GM18868 (cell line): ENCODE results near the gene FAM216A.
A peak's percentile ranks its signal among the peaks of the same experiment; 100 is the strongest.
"Not testable (repeated sequence)": the region's sequence is repeated elsewhere in the genome, so short reads cannot be mapped to it uniquely, and the experiment has no call there.

Experiments used
- ATAC-seq: cut with Tn5 transposase; IDR thresholded peaks from one replicate; pipeline ENCODE4 v1.9.1; 2021; ENCODE audit warnings: mild to moderate bottlenecking, moderate library complexity; ENCODE audit not compliant: unreplicated experiment

Gene FAM216A

GRCh38 chr12:110498984-110499706 is 30.5 kb downstream of the FAM216A start:
- ATAC-seq: no peak

DNA sequence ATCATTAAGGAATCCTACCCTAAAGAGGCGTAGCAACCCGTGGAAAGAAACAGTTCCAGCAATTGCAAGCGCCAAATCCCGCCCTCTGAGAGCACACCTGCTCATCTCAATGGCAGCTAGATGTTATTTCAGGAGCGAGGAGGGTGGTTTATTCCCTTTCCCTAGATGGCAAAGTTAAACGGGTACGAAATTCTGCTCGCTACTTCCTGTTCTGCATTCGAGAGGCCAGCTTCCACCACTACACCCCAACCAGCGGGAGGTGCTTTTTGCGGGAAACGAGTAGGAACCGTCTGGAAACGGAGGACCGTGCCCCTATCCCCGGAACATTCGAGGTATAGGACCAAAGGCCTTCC is 32.7 kb downstream of the FAM216A start:
- peak; percentile 10 for ATAC-seq

DNA sequence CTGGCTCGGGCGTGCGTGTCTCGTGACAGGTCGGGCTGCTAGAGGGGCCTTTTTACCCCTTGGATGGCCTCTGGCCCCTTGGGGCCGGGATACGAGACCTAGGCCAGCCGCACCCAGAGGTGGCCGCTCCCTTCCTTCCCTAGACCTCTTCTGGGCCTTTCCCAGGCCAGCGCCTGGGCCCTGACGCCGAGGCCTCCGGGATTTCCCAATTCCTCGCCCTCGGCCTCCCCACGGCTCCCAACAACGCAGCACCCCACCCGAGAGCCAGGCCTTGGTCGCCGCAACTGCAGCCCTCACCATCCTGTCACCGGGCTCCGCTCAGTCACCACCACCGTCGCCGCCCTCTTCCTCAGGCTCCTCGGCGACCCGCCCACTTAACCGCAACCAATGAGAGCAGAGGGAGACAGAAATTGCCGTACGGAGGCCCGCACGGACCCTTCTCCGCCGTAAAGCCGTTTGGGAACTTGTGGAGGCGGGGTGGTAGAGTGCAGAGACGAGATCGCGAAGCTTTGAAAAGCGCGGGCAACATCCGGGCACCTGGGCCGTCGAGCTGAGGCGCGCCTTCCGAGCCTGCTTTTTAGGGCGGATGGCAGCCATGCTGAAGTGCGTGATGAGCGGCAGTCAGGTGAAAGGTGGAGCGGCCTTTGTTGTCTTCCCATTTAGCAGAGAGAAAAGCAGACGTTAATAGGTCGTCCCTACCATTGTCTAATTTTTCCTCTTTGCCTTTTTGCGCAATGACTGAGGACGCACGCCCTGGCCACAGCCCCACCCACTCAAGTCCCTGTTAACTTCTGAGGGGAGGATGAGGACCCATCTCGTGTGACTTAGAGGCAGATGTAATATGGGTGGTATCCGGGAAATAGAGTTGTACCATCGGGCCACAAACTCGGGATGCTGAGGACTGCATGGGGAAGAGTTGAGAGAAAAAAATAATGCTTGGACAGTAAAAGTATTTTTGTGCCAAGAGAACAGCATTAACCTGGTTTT is 33.4 kb downstream of the FAM216A start, which contains the start of the genes RAD9B and VPS29:
TSS of gene RAD9B (plus strand) at position 580 of the 987 bp plus-strand sequence. CDS start at position 587, 7 bp downstream.
TSS of gene VPS29 (minus strand) at position 360 of the 987 bp plus-strand sequence. CDS start at position 300, 60 bp downstream.
- peak; percentile 93 for ATAC-seq

- ATAC-seq: no peak
Measured at GRCh38 chr12:110503432-110503831, 34.8 kb downstream of the FAM216A start.

DNA sequence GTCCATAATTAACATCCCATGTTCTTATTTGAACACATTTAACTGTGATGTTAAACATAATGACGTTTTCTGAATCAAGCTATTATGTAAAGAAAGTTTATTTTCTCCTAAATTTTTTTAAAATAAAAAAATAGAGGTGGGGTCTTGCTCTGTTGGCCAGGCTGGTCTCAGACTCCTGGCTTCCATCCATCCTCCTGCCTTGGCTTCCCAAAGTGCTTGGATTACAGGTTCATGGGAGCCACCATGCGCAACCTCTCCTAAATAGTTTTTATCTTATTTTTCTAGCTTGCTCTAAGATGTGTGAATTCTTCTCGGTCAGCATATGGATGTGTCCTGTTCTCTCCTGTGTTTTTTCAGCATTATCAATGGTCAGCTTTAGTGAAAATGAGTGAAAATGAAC is 36.7 kb downstream of the FAM216A start:
- no peak for ATAC-seq

- ATAC-seq: no peak
Measured at GRCh38 chr12:110508071-110508586, 39.5 kb downstream of the FAM216A start.

DNA sequence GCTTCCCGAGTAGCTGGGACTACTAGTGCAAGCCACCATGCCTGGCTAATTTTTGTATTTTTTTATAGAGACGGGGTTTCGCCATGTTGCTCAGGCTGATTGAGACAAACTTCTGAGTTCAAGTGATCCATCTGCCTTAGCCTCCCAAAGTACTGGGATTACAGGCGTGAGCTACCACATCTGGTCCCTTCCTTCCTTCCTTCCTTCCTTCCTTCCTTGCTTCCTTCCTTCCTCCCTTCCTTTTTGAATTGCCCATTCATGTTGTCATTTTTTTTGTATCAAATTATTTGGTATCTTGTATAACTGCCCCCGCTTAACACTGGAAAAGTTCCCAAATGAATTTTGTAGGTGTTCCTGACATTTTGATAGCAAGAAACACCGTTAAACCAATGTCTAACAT is 45.2 kb downstream of the FAM216A start:
- no peak for ATAC-seq

DNA sequence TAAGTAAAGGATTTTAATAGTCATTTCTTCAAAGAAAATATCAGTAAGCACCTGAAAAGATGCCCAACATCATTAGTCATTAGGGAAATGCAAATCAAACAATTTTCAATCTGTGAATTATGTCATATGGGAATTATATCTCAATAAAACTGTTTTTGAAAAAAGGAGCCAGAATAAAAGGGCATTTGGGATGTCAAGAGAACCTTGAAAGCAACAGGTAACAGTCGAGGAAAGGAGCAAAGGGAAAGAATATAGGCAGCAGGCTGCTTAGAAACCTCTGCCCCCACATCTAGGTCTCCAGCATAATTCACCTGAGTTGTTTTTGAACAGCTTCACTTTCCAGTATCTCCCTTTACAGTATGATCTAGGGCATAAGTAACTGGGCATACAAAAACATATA is 45.7 kb downstream of the FAM216A start:
- ATAC-seq: no peak

DNA sequence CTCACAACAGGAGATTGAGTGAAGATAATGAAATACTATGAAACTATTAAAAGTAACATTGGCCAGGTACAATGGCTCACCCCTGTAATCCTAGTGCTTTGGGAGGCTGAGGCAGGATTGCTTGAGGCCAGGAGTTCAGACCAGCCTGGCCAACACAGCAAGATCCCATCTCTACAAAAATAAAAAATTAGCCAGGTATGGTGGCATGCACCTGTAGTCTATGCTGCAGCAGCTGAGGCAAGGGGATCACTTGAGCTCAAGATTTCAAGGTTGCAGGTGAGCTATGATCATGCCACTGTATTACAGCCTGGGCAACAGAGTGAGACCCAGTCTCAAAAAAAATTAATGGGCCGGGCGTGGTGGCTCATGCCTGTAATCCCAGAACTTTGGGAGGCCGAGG is 48.4 kb downstream of the FAM216A start:
- ATAC-seq: no peak

GRCh38 chr12:110518014-110518413 is 49.4 kb downstream of the FAM216A start:
- not testable (repeated sequence) for ATAC-seq

DNA sequence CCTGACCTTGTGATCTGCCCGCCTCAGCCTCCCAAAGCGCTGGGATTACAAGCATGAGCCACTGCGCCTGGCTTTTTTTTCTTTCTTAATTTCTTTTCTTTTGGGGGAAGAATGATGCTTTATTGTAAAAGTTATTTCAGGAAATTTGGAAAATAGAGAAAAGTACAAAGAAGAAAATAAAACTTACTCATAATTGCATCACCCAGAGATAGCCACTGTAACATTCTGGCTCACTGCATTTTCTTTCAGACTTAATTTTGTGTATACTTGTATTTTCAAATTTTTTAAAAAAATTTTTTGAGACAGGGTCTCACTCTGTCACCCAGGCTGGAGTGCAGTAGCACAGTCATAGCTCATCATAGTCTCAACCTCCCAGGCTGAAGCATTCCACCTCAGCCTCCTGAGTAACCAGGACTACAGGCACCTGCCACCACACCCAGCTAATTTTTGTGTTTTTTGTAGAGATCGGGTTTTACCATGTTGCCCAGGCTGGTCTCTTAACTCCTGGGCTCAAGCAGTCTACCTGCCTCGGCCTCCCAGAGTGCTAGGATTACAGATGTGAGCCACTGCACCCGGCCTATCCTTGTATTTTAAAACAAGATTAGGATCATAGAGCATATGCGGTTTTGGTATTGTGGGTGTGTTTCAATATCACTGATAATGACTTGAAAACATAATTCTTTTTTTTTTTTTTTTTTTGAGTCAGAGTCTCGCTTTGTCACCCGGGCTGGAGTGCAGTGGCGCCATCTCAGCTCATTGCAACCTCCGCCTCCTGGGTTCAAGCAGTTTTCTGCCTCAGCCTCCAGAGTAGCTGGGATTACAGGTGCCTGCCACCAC is 52.4 kb downstream of the FAM216A start:
- not testable (repeated sequence) for ATAC-seq

- no peak for ATAC-seq
Measured at GRCh38 chr12:110528277-110528839, 59.7 kb downstream of the FAM216A start.

DNA sequence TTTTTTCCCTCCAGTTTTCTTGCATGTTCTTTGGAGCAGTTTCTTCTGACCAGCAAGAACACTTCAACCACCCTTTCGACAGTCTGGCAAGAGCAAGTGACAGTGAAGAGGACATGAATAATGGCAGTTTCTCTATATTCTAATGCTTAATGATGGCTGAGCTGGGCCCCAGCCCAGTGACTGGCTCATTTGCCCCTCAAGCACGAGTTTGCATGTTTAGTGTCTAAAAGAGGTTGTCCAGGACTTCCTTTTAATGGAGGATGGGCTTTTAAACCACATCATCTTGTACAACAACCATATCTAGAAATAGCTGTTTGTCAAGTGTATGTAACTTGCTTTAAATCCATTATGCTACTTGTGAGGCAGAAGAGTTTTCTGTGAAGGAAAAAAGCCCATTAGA is 61.9 kb downstream of the FAM216A start:
- no peak for ATAC-seq

GRCh38 chr12:110531741-110532333 is 63.2 kb downstream of the FAM216A start:
- peak; percentile 81 for ATAC-seq

GRCh38 chr12:110532644-110533043 is 64.0 kb downstream of the FAM216A start:
- no peak for ATAC-seq

GRCh38 chr12:110533607-110534006 is 65.0 kb downstream of the FAM216A start:
- no peak for ATAC-seq

GRCh38 chr12:110534811-110535210 is 66.2 kb downstream of the FAM216A start:
- no peak for ATAC-seq

GRCh38 chr12:110536834-110537604 is 68.4 kb downstream of the FAM216A start:
- ATAC-seq: no peak
